Measurements from ENCODE around the gene ADARB2. TPM values are rescaled to one million over a fixed set of nuclear protein-coding genes. Genes with fewer than 3 reads are reported as not detected.
"Not testable (repeated sequence)": the region's sequence is repeated elsewhere in the genome, so short reads cannot be mapped to it uniquely, and the experiment has no call there.

The ADARB2 gene
- polyA plus RNA-seq, 3 donors: not detected

- Histone ChIP-seq H4K20me1 (ENCODE audit: insufficient read depth, low read length) (no peaks in the 10 kb centered on the region), H3K27me3 (ENCODE audit: control insufficient read depth in 2 of 2, insufficient read depth in 2 of 2, low read length in 2 of 2) (no peaks in the 10 kb centered on the region), H3K27ac (ENCODE audit: low read depth in 1 of 2, low read length in 2 of 2) (no peak overlapping the region), H2AFZ (ENCODE audit: insufficient read depth, low read depth, low read length, poor library complexity, severe bottlenecking) (no peak overlapping the region), H3K4me2 (replicated peaks; ENCODE audit: extremely low read depth, low read length, poor library complexity, severe bottlenecking) (no peak overlapping the region), H3K79me2 (ENCODE audit: insufficient read depth, low read length) (no peaks in the 10 kb centered on the region), H3K9ac (ENCODE audit: insufficient read depth, low read length, poor library complexity, severe bottlenecking) (no peak overlapping the region), H3K36me3 (replicated peaks in 1 of 2; ENCODE audit: control insufficient read depth in 1 of 2, insufficient read depth in 2 of 2, low read length in 2 of 2) (no peaks in the 10 kb centered on the region), H3K4me3 (replicated peaks in 1 of 3; ENCODE audit: low read depth in 2 of 3, low read length in 3 of 3) (no peak overlapping the region), H3K4me1 (ENCODE audit: control insufficient read depth in 1 of 2, insufficient read depth in 2 of 2, low read length in 2 of 2) (no peaks in the 10 kb centered on the region), H3K9me3 (replicated peaks in 1 of 2; ENCODE audit: control insufficient read depth in 1 of 2, insufficient read depth in 1 of 2, low read length in 2 of 2) (no peaks in the 10 kb centered on the region)
- Mint-ChIP-seq H3K27ac (no peak overlapping the region), H3K36me3 (no peaks in the 10 kb centered on the region), H3K4me3 (no peak overlapping the region), H3K4me1 (no peaks in the 10 kb centered on the region), H3K27me3 (ENCODE audit: low read depth in 3 of 3) (peaks cover 0 to 10% (median 3%) of the 10 kb centered on the region in 3 donors), H3K9me3 (peaks cover 0 to 3% (median 0%) of the 10 kb centered on the region in 7 donors)
- WGBS (ENCODE audit: insufficient coverage): 47% methylated on average over 14 of the region's 17 CpGs
- intact Hi-C loops (cut with micrococcal nuclease): no loop called here
- TF ChIP-seq CTCF (IDR thresholded peaks at IDR 0.05): no peak
- no peak for DNase-seq
These were observed 272.4 kb downstream of the ADARB2 start for GRCh38 chr10:1464881-1465417.

DNA sequence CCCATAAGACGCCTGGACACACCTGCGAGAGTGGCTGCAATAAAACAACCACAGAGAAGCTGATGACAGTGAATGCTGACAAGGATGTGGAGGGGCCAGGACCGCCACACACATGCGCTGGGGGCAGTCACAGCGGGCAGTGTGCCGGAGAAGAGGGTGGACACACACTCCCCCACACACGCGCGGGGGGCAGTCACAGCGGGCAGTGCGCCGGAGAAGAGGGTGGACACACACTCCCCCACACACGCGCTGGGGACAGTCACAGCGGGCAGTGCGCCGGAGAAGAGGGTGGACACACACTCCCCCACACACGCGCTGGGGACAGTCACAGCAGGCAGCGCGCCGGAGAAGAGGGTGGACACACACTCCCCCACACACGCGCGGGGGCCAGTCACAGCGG lies 273.4 kb downstream of the ADARB2 start:
- H3K9me3 ChIP-seq (replicated peaks in 1 of 2; ENCODE audit: control insufficient read depth in 1 of 2, insufficient read depth in 1 of 2, low read length in 2 of 2); H3K4me3 ChIP-seq (replicated peaks in 1 of 3; ENCODE audit: low read depth in 2 of 3, low read length in 3 of 3); H3K36me3 Mint-ChIP-seq; H3K4me1 ChIP-seq (ENCODE audit: control insufficient read depth in 1 of 2, insufficient read depth in 2 of 2, low read length in 2 of 2); H3K36me3 ChIP-seq (replicated peaks in 1 of 2; ENCODE audit: control insufficient read depth in 1 of 2, insufficient read depth in 2 of 2, low read length in 2 of 2); intact Hi-C loops (cut with micrococcal nuclease); H3K27ac Mint-ChIP-seq; H3K9me3 Mint-ChIP-seq; H3K27ac ChIP-seq (ENCODE audit: low read depth in 1 of 2, low read length in 2 of 2); H3K27me3 Mint-ChIP-seq (ENCODE audit: low read depth in 3 of 3); H4K20me1 ChIP-seq (ENCODE audit: insufficient read depth, low read length); H2AFZ ChIP-seq (ENCODE audit: insufficient read depth, low read depth, low read length, poor library complexity, severe bottlenecking); H3K79me2 ChIP-seq (ENCODE audit: insufficient read depth, low read length); DNase-seq; H3K9ac ChIP-seq (ENCODE audit: insufficient read depth, low read length, poor library complexity, severe bottlenecking); H3K4me1 Mint-ChIP-seq; H3K4me3 Mint-ChIP-seq; H3K27me3 ChIP-seq (ENCODE audit: control insufficient read depth in 2 of 2, insufficient read depth in 2 of 2, low read length in 2 of 2); H3K4me2 ChIP-seq (replicated peaks; ENCODE audit: extremely low read depth, low read length, poor library complexity, severe bottlenecking): not testable (repeated sequence)
- WGBS (ENCODE audit: insufficient coverage): 100% methylated on average over 2 of the region's 26 CpGs
